ENCODE measurements around the gene TEAD1. TPM values are rescaled to one million over a fixed set of nuclear protein-coding genes. Genes with fewer than 3 reads are reported as not detected.

TEAD1 gene
- total RNA-seq, 2 donors from 2014 or later: 32.7 to 56.7 TPM

DNA sequence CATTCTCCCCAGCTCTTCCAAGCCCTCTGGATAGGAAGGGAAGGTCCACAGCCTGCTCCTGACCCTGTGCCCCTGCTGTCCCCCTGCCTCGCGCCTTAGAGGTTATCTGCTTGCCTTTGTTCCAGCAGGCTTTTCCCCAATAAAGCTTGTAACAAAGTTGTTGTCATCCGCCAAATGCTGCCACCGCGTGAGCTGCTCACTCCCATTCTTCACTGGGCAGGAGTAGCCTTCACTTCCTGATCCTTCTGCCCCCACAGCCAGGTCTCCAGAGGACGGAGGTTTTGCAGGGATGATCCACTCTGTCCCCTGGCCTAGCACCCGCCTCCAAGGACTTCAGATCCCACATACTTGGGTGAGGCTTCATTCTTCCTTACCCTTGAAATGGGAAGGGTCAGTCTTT, 240.9 kb downstream of the TEAD1 start:
- DNase-seq: no peak
- intact Hi-C loops (cut with DNase I): no loop called here
- H3K36me3 ChIP-seq: no peaks in the 10 kb centered on the region

DNA sequence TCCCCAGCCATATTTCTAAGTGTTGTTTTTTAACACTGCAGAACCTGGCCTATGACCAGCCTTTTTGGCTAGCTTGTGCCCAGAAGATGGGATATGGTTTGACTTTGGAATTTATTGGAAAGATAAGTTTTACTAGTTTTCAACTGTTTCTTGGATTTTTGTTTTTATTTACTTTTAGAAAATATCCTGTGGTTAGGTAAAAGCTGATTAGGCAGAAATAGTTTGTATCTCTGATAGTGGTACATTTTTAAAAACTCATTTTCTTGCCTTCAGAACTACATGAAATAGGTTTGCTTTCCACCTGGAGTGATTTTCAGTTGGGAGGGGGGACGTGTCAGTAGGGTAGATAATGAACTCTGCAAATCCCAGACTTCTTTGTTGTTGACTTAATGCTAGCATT, 243.6 kb downstream of the TEAD1 start:
- no peak for DNase-seq
- no peaks in the 10 kb centered on the region for H3K4me1 ChIP-seq
- intact Hi-C loops (cut with DNase I): no loop called here
- TF ChIP-seq, protein P1, sequence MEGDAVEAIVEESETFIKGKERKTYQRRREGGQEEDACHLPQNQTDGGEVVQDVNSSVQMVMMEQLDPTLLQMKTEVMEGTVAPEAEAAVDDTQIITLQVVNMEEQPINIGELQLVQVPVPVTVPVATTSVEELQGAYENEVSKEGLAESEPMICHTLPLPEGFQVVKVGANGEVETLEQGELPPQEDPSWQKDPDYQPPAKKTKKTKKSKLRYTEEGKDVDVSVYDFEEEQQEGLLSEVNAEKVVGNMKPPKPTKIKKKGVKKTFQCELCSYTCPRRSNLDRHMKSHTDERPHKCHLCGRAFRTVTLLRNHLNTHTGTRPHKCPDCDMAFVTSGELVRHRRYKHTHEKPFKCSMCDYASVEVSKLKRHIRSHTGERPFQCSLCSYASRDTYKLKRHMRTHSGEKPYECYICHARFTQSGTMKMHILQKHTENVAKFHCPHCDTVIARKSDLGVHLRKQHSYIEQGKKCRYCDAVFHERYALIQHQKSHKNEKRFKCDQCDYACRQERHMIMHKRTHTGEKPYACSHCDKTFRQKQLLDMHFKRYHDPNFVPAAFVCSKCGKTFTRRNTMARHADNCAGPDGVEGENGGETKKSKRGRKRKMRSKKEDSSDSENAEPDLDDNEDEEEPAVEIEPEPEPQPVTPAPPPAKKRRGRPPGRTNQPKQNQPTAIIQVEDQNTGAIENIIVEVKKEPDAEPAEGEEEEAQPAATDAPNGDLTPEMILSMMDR (IDR thresholded peaks at IDR 0.05): no peak
- H3K27ac ChIP-seq: no peak overlapping the region
- H3K9me3 ChIP-seq: no peaks in the 10 kb centered on the region
- no peaks in the 10 kb centered on the region for H3K27me3 ChIP-seq
- H3K4me3 ChIP-seq: no peak overlapping the region
- no peaks in the 10 kb centered on the region for H3K36me3 ChIP-seq
- no peak overlapping the region for H3K9ac ChIP-seq (ENCODE audit: low read depth in 2 of 2, low read length in 2 of 2)

More for the DNA sequence above, 240.9 kb downstream of the TEAD1 start:
- Histone ChIP-seq H3K27me3 (no peaks in the 10 kb centered on the region), H3K9ac (ENCODE audit: low read depth in 2 of 2, low read length in 2 of 2) (no peak overlapping the region), H3K9me3 (no peaks in the 10 kb centered on the region), H3K4me3 (no peak overlapping the region), H3K27ac (no peak overlapping the region), H3K4me1 (no peaks in the 10 kb centered on the region)
- TF ChIP-seq, protein P1 (IDR thresholded peaks at IDR 0.05): no peak

DNA sequence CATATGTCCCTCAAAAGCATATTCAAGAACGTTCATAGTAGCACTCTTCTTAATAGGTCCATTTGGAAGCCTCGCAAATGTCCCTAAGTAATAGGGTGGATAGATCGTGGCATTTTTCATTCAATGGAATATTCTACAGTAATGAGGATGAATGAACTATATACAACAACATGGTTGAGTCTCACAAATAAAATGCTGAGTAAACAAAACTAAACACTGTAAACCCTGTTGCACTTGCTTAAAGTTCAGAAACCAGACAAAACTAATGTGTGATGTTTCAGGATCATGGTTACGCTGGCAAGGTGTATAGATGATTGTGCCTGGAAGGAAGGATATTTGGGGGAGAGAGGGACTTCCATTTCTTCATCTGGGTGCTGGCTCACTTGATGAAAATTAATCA, 244.4 kb downstream of the TEAD1 start:
- intact Hi-C loops (cut with DNase I): no loop called here
- no peak for DNase-seq

DNA sequence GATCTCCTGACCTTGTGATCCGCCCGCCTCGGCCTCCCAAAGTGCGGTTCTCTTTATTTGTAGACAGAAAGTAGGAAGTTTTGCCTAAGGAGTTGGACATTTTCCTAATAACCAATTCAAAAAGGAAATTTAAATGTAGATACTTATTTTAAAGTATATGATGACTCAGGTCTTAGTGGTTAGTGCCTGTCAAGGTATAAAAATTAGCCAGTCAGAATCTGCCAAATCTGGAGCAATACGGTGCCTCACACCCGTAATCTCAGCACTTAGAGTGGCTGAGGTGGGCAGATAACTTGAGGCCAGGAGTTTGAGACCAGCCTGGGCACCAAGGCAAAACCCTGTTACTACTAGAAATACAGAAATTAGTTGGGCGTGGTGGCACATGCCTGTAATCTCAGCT, 248.2 kb downstream of the TEAD1 start:
- no peak overlapping the region for H3K27ac ChIP-seq
- no peaks in the 10 kb centered on the region for H3K27me3 ChIP-seq
- no peak for DNase-seq
- no peaks in the 10 kb centered on the region for H3K4me1 ChIP-seq
- H3K36me3 ChIP-seq: no peaks in the 10 kb centered on the region
- H3K4me3 ChIP-seq: no peak overlapping the region
- TF ChIP-seq, protein P1 (IDR thresholded peaks at IDR 0.05): no peak
- H3K9ac ChIP-seq (ENCODE audit: low read depth in 2 of 2, low read length in 2 of 2): no peak overlapping the region
- intact Hi-C loops (cut with DNase I): no loop called here
- H3K9me3 ChIP-seq: no peaks in the 10 kb centered on the region

More for the DNA sequence above, 244.4 kb downstream of the TEAD1 start:
- Histone ChIP-seq H3K27me3 (no peaks in the 10 kb centered on the region), H3K4me3 (no peak overlapping the region), H3K4me1 (no peaks in the 10 kb centered on the region), H3K27ac (no peak overlapping the region), H3K9me3 (no peaks in the 10 kb centered on the region), H3K9ac (ENCODE audit: low read depth in 2 of 2, low read length in 2 of 2) (no peak overlapping the region), H3K36me3 (no peaks in the 10 kb centered on the region)
- TF ChIP-seq, protein P1 (IDR thresholded peaks at IDR 0.05): no peak

DNA sequence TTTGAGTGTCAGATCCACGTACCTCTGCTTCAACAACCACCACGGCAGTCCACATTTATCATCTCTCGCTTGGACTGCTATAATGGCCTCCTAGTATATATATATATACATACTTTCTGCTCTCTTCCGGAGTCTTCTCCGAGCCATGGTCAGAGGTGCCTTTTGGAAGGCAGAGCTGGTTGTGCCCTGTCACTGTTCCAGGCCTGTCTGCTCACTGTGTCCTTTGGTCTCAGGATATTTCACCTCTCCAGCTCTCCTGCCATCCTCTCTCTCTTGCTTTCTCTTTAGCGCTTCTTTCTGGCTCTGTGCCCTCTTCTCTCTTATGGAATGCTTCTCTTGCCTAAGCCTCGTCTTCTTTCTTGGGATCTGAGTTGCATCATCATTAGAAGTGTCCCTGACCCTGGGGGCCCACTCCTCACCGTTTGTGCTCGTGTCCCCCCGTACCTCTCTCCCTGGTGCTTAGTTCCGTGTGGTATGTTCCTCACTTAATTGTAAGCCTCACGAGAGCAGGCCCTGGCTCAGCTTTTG, 248.8 kb downstream of the TEAD1 start:
- Histone ChIP-seq H3K9me3 (no peaks in the 10 kb centered on the region), H3K4me1 (no peaks in the 10 kb centered on the region), H3K27ac (no peak overlapping the region), H3K9ac (ENCODE audit: low read depth in 2 of 2, low read length in 2 of 2) (no peak overlapping the region), H3K27me3 (no peaks in the 10 kb centered on the region), H3K4me3 (no peak overlapping the region), H3K36me3 (no peaks in the 10 kb centered on the region)
- TF ChIP-seq, protein P1 (IDR thresholded peaks at IDR 0.05): no peak
- no peak for DNase-seq
- intact Hi-C loops (cut with DNase I): no loop called here

Data from colonic mucosa (tissue), 4 donors.